MCF 10A (cell line): ENCODE measurements around the gene SEC24D. TPM values are rescaled to one million over a fixed set of nuclear protein-coding genes. Genes with fewer than 3 reads are reported as not detected.
A peak's percentile ranks its signal among the peaks of the same experiment; 100 is the strongest.

ENCODE experiments used
- BruUV-seq: library from RNA; stranded (reverse); fragments of 400-500 nt; replicated peaks from 2 replicates; lab custom pipeline; 2021; lab: Mats Ljungman, UMichigan
- CTCF ChIA-PET: fragments of 300-600 bp; sonication (Branson Sonifier 250); formaldehyde crosslinking; extraction: SDS; loops from one replicate; lab custom pipeline; 2021; ENCODE audit warnings: antibody characterized with exemption, inconsistent platforms; lab: Yijun Ruan, JAX
- POLR2A ChIA-PET: fragments of 300-600, 350-650 bp; sonication (Branson Sonifier 250); formaldehyde crosslinking; extraction: SDS; loops from one replicate; lab custom pipeline; 2020; ENCODE audit warnings: antibody characterized with exemption, inconsistent platforms; lab: Yijun Ruan, JAX
- DNase-seq: peaks from one replicate; pipeline ENCODE4 v3.0.0-alpha.2; 2018; ENCODE audit not compliant: unreplicated experiment
- H3K27ac Mint-ChIP-seq: one replicate; pipeline ENCODE4 v1.8.0; 2022; ENCODE audit warnings: mild to moderate bottlenecking, low read depth, mixed read lengths; ENCODE audit not compliant: unreplicated experiment
- H3K27me3 Mint-ChIP-seq: one replicate; pipeline ENCODE4 v1.8.0; 2022; ENCODE audit warnings: mixed read lengths; ENCODE audit not compliant: insufficient read depth, unreplicated experiment
- H3K36me3 Mint-ChIP-seq: one replicate; pipeline ENCODE4 v1.8.0; 2022; ENCODE audit warnings: mild to moderate bottlenecking, moderate library complexity, mixed read lengths; ENCODE audit not compliant: insufficient read depth, unreplicated experiment
- H3K4me1 Mint-ChIP-seq: one replicate; pipeline ENCODE4 v1.8.0; 2022; ENCODE audit warnings: mixed read lengths; ENCODE audit not compliant: insufficient read depth, unreplicated experiment
- H3K4me3 Mint-ChIP-seq: one replicate; pipeline ENCODE4 v1.8.0; 2022; ENCODE audit warnings: mild to moderate bottlenecking, moderate library complexity, mixed read lengths; ENCODE audit not compliant: unreplicated experiment
- H3K9me3 Mint-ChIP-seq: one replicate; pipeline ENCODE4 v1.8.0; 2022; ENCODE audit warnings: mixed read lengths; ENCODE audit not compliant: unreplicated experiment
- CTCF ChIP-seq: fragments of 200-600 bp; IDR thresholded peaks from one replicate; pipeline ENCODE4 v1.8.0; 2022; ENCODE audit warnings: antibody characterized with exemption, mild to moderate bottlenecking; ENCODE audit not compliant: unreplicated experiment
- intact Hi-C: fragments of 100-400 bp; cut with micrococcal nuclease; formaldehyde crosslinking; loops from 2 replicates; pipeline ENCODE4 v1.14.1; 2022
- total RNA-seq: library from RNA; stranded (reverse); gene quantifications from 2 replicates; pipeline ENCODE4 v1.2.3, GENCODE V29; 2022

The SEC24D gene
- total RNA-seq, 1 experiment from 2014 or later: 117 TPM

DNA sequence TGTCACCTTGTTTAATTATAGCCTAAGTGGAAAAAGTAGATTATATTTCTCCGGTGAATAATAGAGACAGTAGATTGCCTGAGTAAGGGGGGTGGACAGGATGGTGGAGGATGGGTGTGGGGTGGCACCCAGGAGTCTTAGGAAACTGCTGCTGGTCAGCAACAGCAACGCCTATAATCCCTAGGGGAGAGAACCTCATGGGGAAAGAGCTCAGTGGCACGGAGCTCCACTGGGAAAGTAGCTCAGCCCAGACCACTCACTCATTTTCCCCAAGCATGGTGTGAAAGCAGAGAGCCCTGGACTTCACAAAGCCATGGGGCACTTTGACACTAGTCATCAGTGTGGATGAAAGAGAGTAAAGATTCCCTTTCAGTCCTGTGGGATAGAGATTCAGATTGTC is 119.6 kb downstream of the SEC24D start:
- Mint-ChIP-seq H3K27ac (no peak overlapping the region), H3K9me3 (no peaks in the 10 kb centered on the region), H3K36me3 (peaks cover 52% of the 10 kb centered on the region), H3K4me3 (no peak overlapping the region), H3K27me3 (no peaks in the 10 kb centered on the region), H3K4me1 (peaks cover 19% of the 10 kb centered on the region)
- CTCF ChIA-PET: interaction anchor here (0.5 to 0.8 kb wide), 4 partner anchors 25 to 825 kb away, joined by 3 to 5 read pairs (median 4); no protein-coding TSS in a partner anchor
- peak; percentile 1 for DNase-seq
- intact Hi-C loops: no loop called here
- POLR2A ChIA-PET: interaction anchor here (1.5 kb wide), 1 partner anchor 17 kb away, joined by 3 read pairs; no protein-coding TSS in a partner anchor
- TF ChIP-seq CTCF: no peak
- BruUV-seq: no TSS peak

- no peak for DNase-seq
- Mint-ChIP-seq H3K27ac (no peak overlapping the region), H3K27me3 (no peaks in the 10 kb centered on the region), H3K4me3 (no peak overlapping the region), H3K36me3 (peaks cover 55% of the 10 kb centered on the region), H3K4me1 (peaks cover 9% of the 10 kb centered on the region), H3K9me3 (no peaks in the 10 kb centered on the region)
- ChIA-PET CTCF (no interaction called here), POLR2A (no interaction called here)
- intact Hi-C loops: no loop called here
- TF ChIP-seq CTCF: no peak
- no TSS peak for BruUV-seq
Measured at GRCh38 chr4:118714682-118715081, 121.2 kb downstream of the SEC24D start.

GRCh38 chr4:118712872-118713271 is 123.1 kb downstream of the SEC24D start:
- DNase-seq: no peak
- Mint-ChIP-seq H3K9me3 (no peaks in the 10 kb centered on the region), H3K27me3 (no peaks in the 10 kb centered on the region), H3K4me3 (no peak overlapping the region), H3K27ac (peak overlapping the region; percentile 31), H3K4me1 (no peaks in the 10 kb centered on the region), H3K36me3 (peaks cover 64% of the 10 kb centered on the region)
- TF ChIP-seq CTCF: no peak
- ChIA-PET POLR2A (no interaction called here), CTCF (interaction anchor here (0.7 kb wide), 1 partner anchor 1338 kb away, joined by 4 read pairs; no protein-coding TSS in a partner anchor)
- intact Hi-C loops: no loop called here
- BruUV-seq: no TSS peak

DNA sequence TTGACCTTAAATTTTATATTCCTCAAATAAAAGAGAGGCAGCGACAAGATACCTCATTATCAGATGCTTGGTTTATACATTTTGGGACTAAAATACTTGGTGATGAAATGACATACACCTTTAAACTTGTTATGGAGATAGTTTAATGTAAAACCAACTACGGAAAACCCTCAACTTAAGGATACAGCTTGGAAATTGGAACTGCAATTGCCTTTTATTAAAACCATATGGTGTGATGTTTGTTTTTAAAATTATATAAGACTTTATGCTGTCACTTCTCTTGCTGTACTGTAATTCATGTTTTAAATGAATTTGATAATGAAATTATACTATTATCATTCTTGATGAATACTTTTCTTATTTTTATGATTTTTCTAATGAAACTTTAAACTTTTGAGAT is 124.9 kb downstream of the SEC24D start:
- DNase-seq: no peak
- CTCF ChIA-PET: no interaction called here
- intact Hi-C loops: no loop called here
- no peak overlapping the region for H3K4me3 Mint-ChIP-seq
- no peak overlapping the region for H3K27ac Mint-ChIP-seq
- POLR2A ChIA-PET: no interaction called here
- no TSS peak for BruUV-seq
- no peaks in the 10 kb centered on the region for H3K4me1 Mint-ChIP-seq
- peaks cover 75% of the 10 kb centered on the region for H3K36me3 Mint-ChIP-seq
- no peak for TF ChIP-seq CTCF
- H3K9me3 Mint-ChIP-seq: no peaks in the 10 kb centered on the region
- no peaks in the 10 kb centered on the region for H3K27me3 Mint-ChIP-seq
